Smooth muscle cell (in vitro differentiated cells): ENCODE results near the gene TACR2. TPM values are rescaled to one million over a fixed set of nuclear protein-coding genes. Genes with fewer than 3 reads are reported as not detected.

Experiments used
- DNase-seq: peaks from one replicate; lab custom pipeline; 2025; ENCODE audit not compliant: unreplicated experiment; lab: John Stamatoyannopoulos, UW
- H2AFZ ChIP-seq: fragments of 200-600 bp; sonication (generic); 2 replicates; pipeline ENCODE4 v1.6.0; 2016; ENCODE audit warnings: antibody characterized with exemption, low read depth, mild to moderate bottlenecking
- H3F3A ChIP-seq: fragments of 200-600 bp; sonication (generic); 2 replicates; pipeline ENCODE4 v1.6.0; 2017; ENCODE audit warnings: antibody characterized with exemption, low read depth
- H3K27ac ChIP-seq: fragments of 200-600 bp; sonication (generic); 2 replicates; pipeline ENCODE4 v1.5.1; 2016; ENCODE audit warnings: low read depth, mild to moderate bottlenecking
- H3K27me3 ChIP-seq: fragments of 200-600 bp; sonication (generic); 2 replicates; pipeline ENCODE4 v1.6.1; 2016; ENCODE audit warnings: low read depth, mild to moderate bottlenecking
- H3K36me3 ChIP-seq: fragments of 200-600 bp; sonication (generic); 2 replicates; pipeline ENCODE4 v1.5.1; 2016; ENCODE audit warnings: low read depth
- H3K4me1 ChIP-seq: fragments of 200-600 bp; sonication (generic); 2 replicates; pipeline ENCODE4 v1.5.1; 2016; ENCODE audit warnings: low read depth
- H3K4me2 ChIP-seq: fragments of 200-600 bp; sonication (generic); 2 replicates; pipeline ENCODE4 v1.6.0; 2016; ENCODE audit warnings: mild to moderate bottlenecking
- H3K4me3 ChIP-seq: fragments of 200-600 bp; sonication (generic); 2 replicates; pipeline ENCODE4 v1.5.1; 2016; ENCODE audit warnings: mild to moderate bottlenecking
- H3K79me2 ChIP-seq: fragments of 200-600 bp; sonication (generic); 2 replicates; pipeline ENCODE4 v1.6.0; 2016; ENCODE audit warnings: low read depth, mild to moderate bottlenecking
- H3K9ac ChIP-seq: fragments of 200-600 bp; sonication (generic); 2 replicates; pipeline ENCODE4 v1.6.0; 2016; ENCODE audit warnings: low read depth
- H3K9me3 ChIP-seq: fragments of 200-600 bp; sonication (generic); replicated peaks from 2 replicates; pipeline ENCODE4 v1.5.1; 2016; ENCODE audit warnings: low read depth
- H4K20me1 ChIP-seq: fragments of 200-600 bp; sonication (generic); 2 replicates; pipeline ENCODE4 v1.6.0; 2016; ENCODE audit warnings: low read depth
- CTCF ChIP-seq: fragments of 200-600 bp; sonication (generic); IDR thresholded peaks from 2 replicates; pipeline ENCODE4 v1.5.1; 2017; ENCODE audit warnings: borderline replicate concordance, mild to moderate bottlenecking, antibody characterized with exemption; ENCODE audit not compliant: insufficient read depth, poor library complexity, severe bottlenecking
- WGBS: methylation state at CpG from one replicate; pipeline ENCODE4 v1.1.7; 2016; ENCODE audit warnings: low lambda C conversion rate; 5-methylcytosine and 5-hydroxymethylcytosine counted together
- polyA plus RNA-seq: library from polyadenylated mRNA; unstranded; fragments of >200 nt; fragmentation: Nextera tagmentation; extraction: Ambion mirVana; gene quantifications from 2 replicates; pipeline ENCODE4 v1.2.1, GENCODE V29; 2016
- total RNA-seq: library from RNA; depleted of rRNA; stranded (reverse); fragments of >200 nt; gene quantifications from 2 replicates; pipeline ENCODE4 v1.2.3, GENCODE V29; 2014

Gene TACR2
- total and polyA plus RNA-seq, 2 experiments from 2014 or later = 0.13 TPM; not detected in 1

- no peak for DNase-seq
- no peaks in the 10 kb centered on the region for H3K27me3 ChIP-seq
- 73% methylated on average over 10 of the region's 10 CpGs for WGBS
- no peak overlapping the region for H3K4me3 ChIP-seq
- peaks cover 19% of the 10 kb centered on the region for H3K4me1 ChIP-seq
- no peak for TF ChIP-seq CTCF
- peak overlapping the region; percentile 63 for H3K27ac ChIP-seq
- H4K20me1 ChIP-seq = peaks cover 3% of the 10 kb centered on the region
- H3K4me2 ChIP-seq = peak overlapping the region; percentile 58
- no peaks in the 10 kb centered on the region for H3K36me3 ChIP-seq
- H3K79me2 ChIP-seq = peaks cover 86% of the 10 kb centered on the region
- peak overlapping the region; percentile 3 for H3K9ac ChIP-seq
- H3K9me3 ChIP-seq = no peaks in the 10 kb centered on the region
- peaks cover 9% of the 10 kb centered on the region for H3F3A ChIP-seq
- no peak overlapping the region for H2AFZ ChIP-seq
Measured at GRCh38 chr10:69455006-69455763, 38.5 kb upstream of the TACR2 start.

GRCh38 chr10:69453795-69454194 is 37.1 kb upstream of the TACR2 start:
- Histone ChIP-seq H3K4me2 (peak overlapping the region; percentile 99), H3K79me2 (peaks cover 72% of the 10 kb centered on the region), H3K4me1 (peaks cover 19% of the 10 kb centered on the region), H3K4me3 (no peak overlapping the region), H3F3A (peaks cover 9% of the 10 kb centered on the region), H4K20me1 (peaks cover 3% of the 10 kb centered on the region), H3K9me3 (no peaks in the 10 kb centered on the region), H3K9ac (no peak overlapping the region), H3K27ac (no peak overlapping the region), H3K27me3 (no peaks in the 10 kb centered on the region), H2AFZ (no peak overlapping the region), H3K36me3 (no peaks in the 10 kb centered on the region)
- DNase-seq = no peak
- no peak for TF ChIP-seq CTCF

GRCh38 chr10:69452676-69453415 is 36.1 kb upstream of the TACR2 start:
- H3K4me2 ChIP-seq = peak overlapping the region; percentile 99
- WGBS = 69% methylated on average over 6 of the region's 6 CpGs
- no peak for TF ChIP-seq CTCF
- peaks cover 3% of the 10 kb centered on the region for H4K20me1 ChIP-seq
- H3K27me3 ChIP-seq = no peaks in the 10 kb centered on the region
- H2AFZ ChIP-seq = no peak overlapping the region
- H3K27ac ChIP-seq = no peak overlapping the region
- peak overlapping the region; percentile 90 for H3K4me3 ChIP-seq
- H3K36me3 ChIP-seq = no peaks in the 10 kb centered on the region
- H3F3A ChIP-seq = peaks cover 9% of the 10 kb centered on the region
- no peaks in the 10 kb centered on the region for H3K9me3 ChIP-seq
- no peak overlapping the region for H3K9ac ChIP-seq
- DNase-seq = no peak
- H3K79me2 ChIP-seq = peaks cover 62% of the 10 kb centered on the region
- H3K4me1 ChIP-seq = peaks cover 15% of the 10 kb centered on the region
